ENCODE data around the gene INHBC. TPM values are rescaled to one million over a fixed set of nuclear protein-coding genes. Genes with fewer than 3 reads are reported as not detected.

INHBC gene
- total and polyA plus RNA-seq, 8 donors, result 0.37 TPM; not detected in 7

DNA sequence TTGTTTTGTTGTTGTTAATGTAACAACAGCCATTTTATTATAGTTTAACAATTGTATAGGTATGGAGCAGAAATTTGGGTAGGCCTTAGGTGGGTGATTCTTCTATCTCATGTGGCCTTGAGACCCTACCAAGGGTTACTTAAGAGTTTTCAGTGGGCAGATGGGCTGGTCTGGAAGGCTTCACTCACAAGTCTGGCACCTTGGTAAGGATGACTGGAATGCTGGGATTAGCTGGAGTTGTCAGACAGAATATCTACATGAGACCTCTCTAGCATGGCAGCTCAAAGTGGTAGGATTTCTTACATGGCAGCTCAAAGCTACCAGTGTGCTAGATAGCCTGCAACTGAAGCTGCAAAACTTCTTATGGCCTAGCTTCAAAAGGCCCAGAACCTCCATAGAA lies 51.1 kb downstream of the INHBC start:
- Histone ChIP-seq H3K4me3 (no peak overlapping the region), H3K36me3 (peaks cover 7 to 18% (median 16%) of the 10 kb centered on the region in 4 donors), H3K27ac (no peak overlapping the region), H3K4me1 (peaks cover 12 to 29% (median 23%) of the 10 kb centered on the region in 4 donors), H3K9me3 (no peaks in the 10 kb centered on the region), H3K27me3 (peaks cover 0 to 20% (median 0%) of the 10 kb centered on the region in 3 donors)
- intact Hi-C loops (cut with DNase I; ENCODE audit: low total_unique reads), result no loop called here
- TF ChIP-seq, protein P1, sequence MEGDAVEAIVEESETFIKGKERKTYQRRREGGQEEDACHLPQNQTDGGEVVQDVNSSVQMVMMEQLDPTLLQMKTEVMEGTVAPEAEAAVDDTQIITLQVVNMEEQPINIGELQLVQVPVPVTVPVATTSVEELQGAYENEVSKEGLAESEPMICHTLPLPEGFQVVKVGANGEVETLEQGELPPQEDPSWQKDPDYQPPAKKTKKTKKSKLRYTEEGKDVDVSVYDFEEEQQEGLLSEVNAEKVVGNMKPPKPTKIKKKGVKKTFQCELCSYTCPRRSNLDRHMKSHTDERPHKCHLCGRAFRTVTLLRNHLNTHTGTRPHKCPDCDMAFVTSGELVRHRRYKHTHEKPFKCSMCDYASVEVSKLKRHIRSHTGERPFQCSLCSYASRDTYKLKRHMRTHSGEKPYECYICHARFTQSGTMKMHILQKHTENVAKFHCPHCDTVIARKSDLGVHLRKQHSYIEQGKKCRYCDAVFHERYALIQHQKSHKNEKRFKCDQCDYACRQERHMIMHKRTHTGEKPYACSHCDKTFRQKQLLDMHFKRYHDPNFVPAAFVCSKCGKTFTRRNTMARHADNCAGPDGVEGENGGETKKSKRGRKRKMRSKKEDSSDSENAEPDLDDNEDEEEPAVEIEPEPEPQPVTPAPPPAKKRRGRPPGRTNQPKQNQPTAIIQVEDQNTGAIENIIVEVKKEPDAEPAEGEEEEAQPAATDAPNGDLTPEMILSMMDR (IDR thresholded peaks at IDR 0.05), result no peak
- TF ChIP-seq POLR2A (IDR thresholded peaks at IDR 0.05) (no peak), POLR2AphosphoS5 (IDR thresholded peaks at IDR 0.05) (no peak), EP300 (IDR thresholded peaks at IDR 0.05) (no peak)
- DNase-seq, result no peak

DNA sequence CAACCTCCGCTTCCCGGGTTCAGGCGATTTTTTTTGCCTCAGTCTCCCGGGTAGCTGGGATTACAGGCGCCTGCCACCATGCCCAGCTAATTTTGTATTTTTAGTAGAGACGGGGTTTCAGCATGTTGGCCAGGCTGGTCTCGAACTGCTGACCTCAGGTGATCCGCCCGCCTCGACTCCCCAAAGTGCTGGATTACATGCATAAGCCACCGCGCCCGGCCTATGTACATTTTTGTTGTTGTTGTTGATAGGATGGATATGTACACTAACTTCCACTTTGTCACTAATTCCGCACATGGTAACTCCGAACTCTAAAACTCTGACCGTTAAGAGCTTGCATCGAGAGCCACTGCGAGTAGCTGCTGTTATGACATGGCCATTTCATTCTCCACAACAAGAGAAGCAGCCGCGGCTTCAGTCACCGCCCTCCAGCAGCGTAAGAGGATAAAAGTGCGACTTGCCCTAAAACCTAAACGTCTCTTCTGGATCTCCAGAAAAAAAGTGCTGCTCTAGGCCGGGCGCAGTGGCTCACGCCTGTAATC lies 52.5 kb downstream of the INHBC start:
- H3K4me3 ChIP-seq, result peak overlapping the region; percentile 91 to 99 (median 95)
- peaks cover 20 to 32% (median 30%) of the 10 kb centered on the region in 4 donors for H3K36me3 ChIP-seq
- H3K9me3 ChIP-seq, result no peaks in the 10 kb centered on the region
- peak overlapping the region in 4 of 5 donors; percentile 87 to 93 (median 90) for H3K27ac ChIP-seq
- H3K4me1 ChIP-seq, result peaks cover 12 to 29% (median 23%) of the 10 kb centered on the region in 4 donors
- TF ChIP-seq POLR2A (IDR thresholded peaks at IDR 0.05) (no peak), EP300 (IDR thresholded peaks at IDR 0.05) (no peak), POLR2AphosphoS5 (IDR thresholded peaks at IDR 0.05) (no peak)
- TF ChIP-seq, protein P1 (IDR thresholded peaks at IDR 0.05), result no peak
- peaks cover 0 to 11% (median 0%) of the 10 kb centered on the region in 3 donors for H3K27me3 ChIP-seq
- no peak for DNase-seq
- intact Hi-C loops (cut with DNase I; ENCODE audit: low total_unique reads), result no loop called here
- 86 to 88% (median 87%) methylated on average over 26 to 27 of the region's 27 CpGs for WGBS, 5 donors

DNA sequence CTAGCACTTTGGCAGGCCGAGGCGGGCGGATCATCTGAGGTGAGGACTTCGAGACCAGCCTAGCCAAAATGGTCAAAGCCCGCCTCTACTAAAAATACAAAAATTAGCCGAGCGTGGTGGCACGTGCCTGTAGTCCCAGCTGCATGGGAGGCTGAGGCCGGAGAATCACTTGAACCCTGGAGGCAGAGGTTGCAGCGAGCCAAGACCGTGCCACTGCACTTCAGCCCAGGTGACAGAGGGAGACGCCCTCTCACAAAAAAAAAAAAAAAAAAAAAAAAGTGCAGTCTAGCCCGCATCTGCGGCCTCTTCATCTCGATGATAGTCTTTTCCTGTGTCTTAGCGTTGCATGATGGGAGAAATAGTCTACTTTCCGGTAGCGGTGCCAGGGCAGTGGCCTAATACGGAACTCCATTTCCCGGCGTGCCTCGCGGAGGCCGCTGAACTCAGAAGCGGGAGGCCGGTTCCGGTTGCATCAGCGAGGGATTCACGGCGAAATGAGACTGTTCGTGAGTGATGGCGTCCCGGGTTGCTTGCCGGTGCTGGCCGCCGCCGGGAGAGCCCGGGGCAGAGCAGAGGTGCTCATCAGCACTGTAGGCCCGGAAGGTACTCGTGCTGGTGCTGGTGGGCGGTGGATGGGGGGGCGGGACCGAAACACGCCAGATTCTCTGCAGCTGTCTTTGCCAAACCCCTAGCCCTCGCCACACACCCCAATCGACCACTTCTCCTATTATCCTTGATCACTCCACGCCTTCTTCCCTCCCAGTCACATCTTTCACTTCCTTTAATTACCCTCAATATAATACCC lies 53.2 kb downstream of the INHBC start, which contains the start of gene MARS1:
MARS1 (plus strand) TSS at position 472 of the 805 bp plus-strand sequence; CDS start at position 495, 23 bp downstream.
- H3K27me3 ChIP-seq, result peaks cover 0 to 7% (median 0%) of the 10 kb centered on the region in 3 donors
- H3K4me3 ChIP-seq, result peak within 1 kb of the TSS; percentile 91 to 99 (median 95)
- 6 to 12% (median 7%) methylated on average over 42 to 47 of the region's 47 CpGs for WGBS, 5 donors
- H3K9me3 ChIP-seq, result no peaks in the 10 kb centered on the region
- H3K36me3 ChIP-seq, result peaks cover 23 to 39% (median 37%) of the 10 kb centered on the region in 4 donors
- DNase-seq, result peak; percentile 96 to 98
- intact Hi-C loops (cut with DNase I; ENCODE audit: low total_unique reads), result no loop called here
- H3K27ac ChIP-seq, result peak within 1 kb of the TSS; percentile 68 to 93 (median 88)
- TF ChIP-seq POLR2A (IDR thresholded peaks at IDR 0.05) (no peak), POLR2AphosphoS5 (IDR thresholded peaks at IDR 0.05) (peak; percentile 90 to 97 (median 94)), EP300 (IDR thresholded peaks at IDR 0.05) (no peak)
- TF ChIP-seq, protein P1 (IDR thresholded peaks at IDR 0.05), result peak in 1 of 7 experiments; percentile 33
- H3K4me1 ChIP-seq, result peaks cover 12 to 29% (median 23%) of the 10 kb centered on the region in 4 donors

DNA sequence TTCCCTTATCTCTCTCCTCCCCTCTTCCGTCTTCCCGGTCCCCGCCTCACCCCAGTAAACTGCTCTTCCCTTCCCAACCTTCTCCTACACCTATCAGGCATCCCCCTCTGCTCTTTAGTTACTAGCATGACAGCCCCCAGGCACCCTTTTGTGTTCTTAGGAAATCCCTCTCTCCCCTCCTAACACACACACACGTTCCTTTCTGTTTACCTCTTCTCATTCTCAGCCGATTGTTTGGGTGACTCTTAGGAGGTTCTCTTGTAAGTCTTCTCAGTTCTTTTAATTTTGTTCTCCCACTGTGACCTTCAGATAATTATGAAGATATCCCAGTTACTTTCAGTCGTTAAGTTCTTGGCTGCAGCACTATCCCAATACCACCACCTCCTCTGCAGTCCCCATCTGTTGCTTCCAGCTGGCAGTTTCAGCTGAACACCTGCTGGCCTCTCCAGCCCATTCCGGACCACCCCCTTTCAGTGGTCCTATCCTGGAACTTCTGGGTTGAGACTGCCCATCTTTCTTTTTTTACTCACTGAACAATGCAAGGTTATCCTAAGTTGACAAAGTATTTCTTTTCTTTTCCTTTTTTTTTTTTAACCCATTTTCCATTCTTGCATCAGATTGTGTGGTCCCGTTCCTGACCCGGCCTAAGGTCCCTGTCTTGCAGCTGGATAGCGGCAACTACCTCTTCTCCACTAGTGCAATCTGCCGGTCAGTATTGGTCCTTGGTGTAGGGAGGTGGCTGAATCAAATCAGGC lies 54.0 kb downstream of the INHBC start:
- no peaks in the 10 kb centered on the region for H3K9me3 ChIP-seq
- intact Hi-C loops (cut with DNase I; ENCODE audit: low total_unique reads), result no loop called here
- TF ChIP-seq EP300 (IDR thresholded peaks at IDR 0.05), result no peak
- no peak for TF ChIP-seq POLR2AphosphoS5 (IDR thresholded peaks at IDR 0.05)
- TF ChIP-seq, protein P1 (IDR thresholded peaks at IDR 0.05), result no peak
- no peak for TF ChIP-seq POLR2A (IDR thresholded peaks at IDR 0.05)
- H3K4me1 ChIP-seq, result peaks cover 12 to 29% (median 23%) of the 10 kb centered on the region in 4 donors
- 27 to 30% (median 29%) methylated on average over 11 of the region's 11 CpGs for WGBS, 5 donors
- DNase-seq, result no peak
- H3K27me3 ChIP-seq, result peaks cover 0 to 7% (median 0%) of the 10 kb centered on the region in 3 donors
- H3K4me3 ChIP-seq, result peak overlapping the region; percentile 91 to 99 (median 95)
- H3K36me3 ChIP-seq, result peaks cover 26 to 41% (median 40%) of the 10 kb centered on the region in 4 donors
- peak overlapping the region; percentile 68 to 93 (median 88) for H3K27ac ChIP-seq

Measured in stomach (tissue), 9 donors.